ENCODE results near the gene MSH6. TPM values are rescaled to one million over a fixed set of nuclear protein-coding genes. Genes with fewer than 3 reads are reported as not detected.

MSH6 gene
- total and polyA plus RNA-seq, 2 experiments from 2014 or later: 109 to 311 TPM

GRCh38 chr2:47779426-47779790 is 3.5 kb upstream of the MSH6 start:
- DNase-seq (ENCODE audit: low spot score) (no peak), ATAC-seq (no peak)
- Mint-ChIP-seq H3K4me1 (peaks cover 12% of the 10 kb centered on the region), H3K36me3 (ENCODE audit: low read depth) (no peaks in the 10 kb centered on the region), H3K9me3 (no peaks in the 10 kb centered on the region), H3K4me3 (no peak overlapping the region), H3K27ac (no peak overlapping the region), H3K27me3 (ENCODE audit: insufficient read depth, low read depth, poor library complexity) (peaks cover 6% of the 10 kb centered on the region)
- Histone ChIP-seq H4K20me1 (replicated peaks; ENCODE audit: insufficient read depth) (peaks cover 3% of the 10 kb centered on the region), H3F3A (replicated peaks; ENCODE audit: low read depth) (no peaks in the 10 kb centered on the region; the same call in 1 of the 2 replicates), H3K4me3 (no peak overlapping the region), H3K27me3 (ENCODE audit: insufficient read depth) (no peaks in the 10 kb centered on the region), H3K79me2 (replicated peaks; ENCODE audit: insufficient read depth) (peaks cover 6% of the 10 kb centered on the region), H3K4me1 (ENCODE audit: insufficient read depth) (peaks cover 12% of the 10 kb centered on the region), H3K4me2 (no peak overlapping the region), H3K36me3 (ENCODE audit: insufficient read depth) (no peaks in the 10 kb centered on the region), H3K9me2 (ENCODE audit: insufficient read depth) (no peaks in the 10 kb centered on the region), H3K27ac (ENCODE audit: low read depth) (no peak overlapping the region), H2AFZ (no peak overlapping the region)
- TF ChIP-seq, protein P1, sequence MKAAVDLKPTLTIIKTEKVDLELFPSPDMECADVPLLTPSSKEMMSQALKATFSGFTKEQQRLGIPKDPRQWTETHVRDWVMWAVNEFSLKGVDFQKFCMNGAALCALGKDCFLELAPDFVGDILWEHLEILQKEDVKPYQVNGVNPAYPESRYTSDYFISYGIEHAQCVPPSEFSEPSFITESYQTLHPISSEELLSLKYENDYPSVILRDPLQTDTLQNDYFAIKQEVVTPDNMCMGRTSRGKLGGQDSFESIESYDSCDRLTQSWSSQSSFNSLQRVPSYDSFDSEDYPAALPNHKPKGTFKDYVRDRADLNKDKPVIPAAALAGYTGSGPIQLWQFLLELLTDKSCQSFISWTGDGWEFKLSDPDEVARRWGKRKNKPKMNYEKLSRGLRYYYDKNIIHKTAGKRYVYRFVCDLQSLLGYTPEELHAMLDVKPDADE (IDR thresholded peaks at IDR 0.05): no peak
- no peak for TF ChIP-seq EZH2 (IDR thresholded peaks at IDR 0.05; ENCODE audit: low read depth, unreplicated experiment)
- TF ChIP-seq, protein P2, sequence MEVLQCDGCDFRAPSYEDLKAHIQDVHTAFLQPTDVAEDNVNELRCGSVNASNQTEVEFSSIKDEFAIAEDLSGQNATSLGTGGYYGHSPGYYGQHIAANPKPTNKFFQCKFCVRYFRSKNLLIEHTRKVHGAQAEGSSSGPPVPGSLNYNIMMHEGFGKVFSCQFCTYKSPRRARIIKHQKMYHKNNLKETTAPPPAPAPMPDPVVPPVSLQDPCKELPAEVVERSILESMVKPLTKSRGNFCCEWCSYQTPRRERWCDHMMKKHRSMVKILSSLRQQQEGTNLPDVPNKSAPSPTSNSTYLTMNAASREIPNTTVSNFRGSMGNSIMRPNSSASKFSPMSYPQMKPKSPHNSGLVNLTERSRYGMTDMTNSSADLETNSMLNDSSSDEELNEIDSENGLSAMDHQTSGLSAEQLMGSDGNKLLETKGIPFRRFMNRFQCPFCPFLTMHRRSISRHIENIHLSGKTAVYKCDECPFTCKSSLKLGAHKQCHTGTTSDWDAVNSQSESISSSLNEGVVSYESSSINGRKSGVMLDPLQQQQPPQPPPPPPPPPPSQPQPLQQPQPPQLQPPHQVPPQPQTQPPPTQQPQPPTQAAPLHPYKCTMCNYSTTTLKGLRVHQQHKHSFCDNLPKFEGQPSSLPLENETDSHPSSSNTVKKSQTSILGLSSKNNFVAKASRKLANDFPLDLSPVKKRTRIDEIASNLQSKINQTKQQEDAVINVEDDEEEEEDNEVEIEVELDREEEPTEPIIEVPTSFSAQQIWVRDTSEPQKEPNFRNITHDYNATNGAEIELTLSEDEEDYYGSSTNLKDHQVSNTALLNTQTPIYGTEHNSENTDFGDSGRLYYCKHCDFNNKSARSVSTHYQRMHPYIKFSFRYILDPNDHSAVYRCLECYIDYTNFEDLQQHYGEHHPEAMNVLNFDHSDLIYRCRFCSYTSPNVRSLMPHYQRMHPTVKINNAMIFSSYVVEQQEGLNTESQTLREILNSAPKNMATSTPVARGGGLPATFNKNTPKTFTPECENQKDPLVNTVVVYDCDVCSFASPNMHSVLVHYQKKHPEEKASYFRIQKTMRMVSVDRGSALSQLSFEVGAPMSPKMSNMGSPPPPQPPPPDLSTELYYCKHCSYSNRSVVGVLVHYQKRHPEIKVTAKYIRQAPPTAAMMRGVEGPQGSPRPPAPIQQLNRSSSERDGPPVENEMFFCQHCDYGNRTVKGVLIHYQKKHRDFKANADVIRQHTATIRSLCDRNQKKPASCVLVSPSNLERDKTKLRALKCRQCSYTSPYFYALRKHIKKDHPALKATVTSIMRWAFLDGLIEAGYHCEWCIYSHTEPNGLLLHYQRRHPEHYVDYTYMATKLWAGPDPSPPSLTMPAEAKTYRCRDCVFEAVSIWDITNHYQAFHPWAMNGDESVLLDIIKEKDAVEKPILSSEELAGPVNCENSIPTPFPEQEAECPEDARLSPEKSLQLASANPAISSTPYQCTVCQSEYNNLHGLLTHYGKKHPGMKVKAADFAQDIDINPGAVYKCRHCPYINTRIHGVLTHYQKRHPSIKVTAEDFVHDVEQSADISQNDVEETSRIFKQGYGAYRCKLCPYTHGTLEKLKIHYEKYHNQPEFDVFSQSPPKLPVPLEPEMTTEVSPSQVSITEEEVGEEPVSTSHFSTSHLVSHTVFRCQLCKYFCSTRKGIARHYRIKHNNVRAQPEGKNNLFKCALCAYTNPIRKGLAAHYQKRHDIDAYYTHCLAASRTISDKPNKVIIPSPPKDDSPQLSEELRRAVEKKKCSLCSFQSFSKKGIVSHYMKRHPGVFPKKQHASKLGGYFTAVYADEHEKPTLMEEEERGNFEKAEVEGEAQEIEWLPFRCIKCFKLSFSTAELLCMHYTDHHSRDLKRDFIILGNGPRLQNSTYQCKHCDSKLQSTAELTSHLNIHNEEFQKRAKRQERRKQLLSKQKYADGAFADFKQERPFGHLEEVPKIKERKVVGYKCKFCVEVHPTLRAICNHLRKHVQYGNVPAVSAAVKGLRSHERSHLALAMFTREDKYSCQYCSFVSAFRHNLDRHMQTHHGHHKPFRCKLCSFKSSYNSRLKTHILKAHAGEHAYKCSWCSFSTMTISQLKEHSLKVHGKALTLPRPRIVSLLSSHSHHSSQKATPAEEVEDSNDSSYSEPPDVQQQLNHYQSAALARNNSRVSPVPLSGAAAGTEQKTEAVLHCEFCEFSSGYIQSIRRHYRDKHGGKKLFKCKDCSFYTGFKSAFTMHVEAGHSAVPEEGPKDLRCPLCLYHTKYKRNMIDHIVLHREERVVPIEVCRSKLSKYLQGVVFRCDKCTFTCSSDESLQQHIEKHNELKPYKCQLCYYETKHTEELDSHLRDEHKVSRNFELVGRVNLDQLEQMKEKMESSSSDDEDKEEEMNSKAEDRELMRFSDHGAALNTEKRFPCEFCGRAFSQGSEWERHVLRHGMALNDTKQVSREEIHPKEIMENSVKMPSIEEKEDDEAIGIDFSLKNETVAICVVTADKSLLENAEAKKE (CRISPR knock-in tag; IDR thresholded peaks at IDR 0.05): no peak
- TF ChIP-seq EZH2phosphoT487 (IDR thresholded peaks at IDR 0.05; ENCODE audit: unreplicated experiment): no peak
- TF ChIP-seq CTCF (conservative IDR thresholded peaks at IDR 0.05; ENCODE audit: low read depth in 2 of 2): no peak
- TF ChIP-seq NANOG (IDR thresholded peaks at IDR 0.05; ENCODE audit: borderline replicate concordance): no peak
- TF ChIP-seq STAT1 (IDR thresholded peaks at IDR 0.05; ENCODE audit: unreplicated experiment): no peak
- TF ChIP-seq POLR2AphosphoS5 (IDR thresholded peaks at IDR 0.05; ENCODE audit: low read depth): no peak
- TF ChIP-seq CREB1 (CRISPR knock-in tag; IDR thresholded peaks at IDR 0.05; ENCODE audit: low read depth): no peak
- TF ChIP-seq, protein P3, sequence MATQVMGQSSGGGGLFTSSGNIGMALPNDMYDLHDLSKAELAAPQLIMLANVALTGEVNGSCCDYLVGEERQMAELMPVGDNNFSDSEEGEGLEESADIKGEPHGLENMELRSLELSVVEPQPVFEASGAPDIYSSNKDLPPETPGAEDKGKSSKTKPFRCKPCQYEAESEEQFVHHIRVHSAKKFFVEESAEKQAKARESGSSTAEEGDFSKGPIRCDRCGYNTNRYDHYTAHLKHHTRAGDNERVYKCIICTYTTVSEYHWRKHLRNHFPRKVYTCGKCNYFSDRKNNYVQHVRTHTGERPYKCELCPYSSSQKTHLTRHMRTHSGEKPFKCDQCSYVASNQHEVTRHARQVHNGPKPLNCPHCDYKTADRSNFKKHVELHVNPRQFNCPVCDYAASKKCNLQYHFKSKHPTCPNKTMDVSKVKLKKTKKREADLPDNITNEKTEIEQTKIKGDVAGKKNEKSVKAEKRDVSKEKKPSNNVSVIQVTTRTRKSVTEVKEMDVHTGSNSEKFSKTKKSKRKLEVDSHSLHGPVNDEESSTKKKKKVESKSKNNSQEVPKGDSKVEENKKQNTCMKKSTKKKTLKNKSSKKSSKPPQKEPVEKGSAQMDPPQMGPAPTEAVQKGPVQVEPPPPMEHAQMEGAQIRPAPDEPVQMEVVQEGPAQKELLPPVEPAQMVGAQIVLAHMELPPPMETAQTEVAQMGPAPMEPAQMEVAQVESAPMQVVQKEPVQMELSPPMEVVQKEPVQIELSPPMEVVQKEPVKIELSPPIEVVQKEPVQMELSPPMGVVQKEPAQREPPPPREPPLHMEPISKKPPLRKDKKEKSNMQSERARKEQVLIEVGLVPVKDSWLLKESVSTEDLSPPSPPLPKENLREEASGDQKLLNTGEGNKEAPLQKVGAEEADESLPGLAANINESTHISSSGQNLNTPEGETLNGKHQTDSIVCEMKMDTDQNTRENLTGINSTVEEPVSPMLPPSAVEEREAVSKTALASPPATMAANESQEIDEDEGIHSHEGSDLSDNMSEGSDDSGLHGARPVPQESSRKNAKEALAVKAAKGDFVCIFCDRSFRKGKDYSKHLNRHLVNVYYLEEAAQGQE (IDR thresholded peaks at IDR 0.05; ENCODE audit: unreplicated experiment): no peak
- no peak for TF ChIP-seq ZNF331 (CRISPR knock-in tag; IDR thresholded peaks at IDR 0.05; ENCODE audit: low read depth)
- no peak for TF ChIP-seq ZNF114 (CRISPR knock-in tag; IDR thresholded peaks at IDR 0.05)
- no peak for TF ChIP-seq JUNB (IDR thresholded peaks at IDR 0.05; ENCODE audit: unreplicated experiment)

Measured in GM23338 (cell line).